CD4-positive, alpha-beta memory T cell (primary cell): ENCODE results near the gene DAPK1. TPM values are rescaled to one million over a fixed set of nuclear protein-coding genes. Genes with fewer than 3 reads are reported as not detected.

Experiments
- CTCF ChIA-PET: fragments of 350-600 bp; sonication (Branson Sonifier 250); formaldehyde crosslinking; loops from one replicate; lab custom pipeline; 2021; ENCODE audit warnings: inconsistent platforms; ENCODE audit not compliant: partially characterized antibody; lab: Charles Lee
- POLR2A ChIA-PET: fragments of 350-600 bp; sonication (Branson Sonifier 250); formaldehyde crosslinking; loops from one replicate; lab custom pipeline; 2021; ENCODE audit not compliant: partially characterized antibody; lab: Charles Lee
- DNase-seq, 5 donors: peaks; one replicate each; pipeline versions ENCODE4 v3.0.0 to v3.0.0-alpha.2; 2020 to 2022; ENCODE audit warnings: mixed read lengths in 1 of 5
- H3K27ac ChIP-seq: one replicate; pipeline ENCODE4 v1.7.0; 2013; ENCODE audit warnings: low read depth, low read length
- H3K27me3 ChIP-seq: 2 replicates; pipeline ENCODE4 v1.7.0; 2013; ENCODE audit warnings: mild to moderate bottlenecking, low read length, moderate library complexity; ENCODE audit not compliant: insufficient read depth
- H3K36me3 ChIP-seq: 2 replicates; pipeline ENCODE4 v1.7.0; 2013; ENCODE audit warnings: mild to moderate bottlenecking, low read length, moderate library complexity; ENCODE audit not compliant: insufficient read depth
- H3K4me1 ChIP-seq: 2 replicates; pipeline ENCODE4 v1.7.0; 2013; ENCODE audit warnings: mild to moderate bottlenecking, low read length, moderate library complexity; ENCODE audit not compliant: insufficient read depth
- H3K4me3 ChIP-seq, 2 donors: one replicate each; pipeline ENCODE4 v1.7.0; 2013; ENCODE audit warnings: low read length in 2 of 2, mild to moderate bottlenecking in 1 of 2
- H3K9me3 ChIP-seq, 2 donors: one replicate each; pipeline ENCODE4 v1.7.0; 2013; ENCODE audit warnings: low read length in 2 of 2, control low read depth in 1 of 2; ENCODE audit not compliant: control insufficient read depth in 1 of 2
- H3K27ac Mint-ChIP-seq, 7 donors: one replicate each; pipeline ENCODE4 v1.8.0; 2020 to 2021; ENCODE audit warnings: mixed read lengths in 7 of 7, mild to moderate bottlenecking in 6 of 7, inconsistent platforms in 3 of 7, moderate library complexity in 3 of 7
- H3K27me3 Mint-ChIP-seq, 2 donors: one replicate each; pipeline ENCODE4 v1.8.0; 2020 to 2021; ENCODE audit warnings: mixed read lengths in 2 of 2
- H3K36me3 Mint-ChIP-seq, 2 donors: one replicate each; pipeline ENCODE4 v1.8.0; 2020 to 2021; ENCODE audit warnings: mixed read lengths in 2 of 2, inconsistent platforms in 1 of 2, mild to moderate bottlenecking in 1 of 2
- H3K4me1 Mint-ChIP-seq, 4 donors: one replicate each; pipeline ENCODE4 v1.8.0; 2020 to 2021; ENCODE audit warnings: mixed read lengths in 4 of 4, mild to moderate bottlenecking in 1 of 4
- H3K4me3 Mint-ChIP-seq, 8 donors: one replicate each; pipeline ENCODE4 v1.8.0; 2020 to 2021; ENCODE audit warnings: mixed read lengths in 8 of 8, mild to moderate bottlenecking in 7 of 8, moderate library complexity in 6 of 8, inconsistent platforms in 3 of 8
- H3K9me3 Mint-ChIP-seq, 8 donors: one replicate each; pipeline ENCODE4 v1.8.0; 2020 to 2021; ENCODE audit warnings: mixed read lengths in 8 of 8, mild to moderate bottlenecking in 5 of 8, inconsistent platforms in 3 of 8, moderate library complexity in 1 of 8
- intact Hi-C: fragments of 100-400 bp; cut with micrococcal nuclease; formaldehyde crosslinking; loops from one replicate; pipeline ENCODE4 v1.15.1; 2023
- polyA plus RNA-seq, 2 donors: library from polyadenylated mRNA; unstranded; fragments of 300-500 nt; fragmentation: Illumina TruSeq; gene quantifications; one replicate each; pipeline ENCODE4 v1.2.3, GENCODE V29; 2021
- total RNA-seq, 2 experiments: library from RNA; stranded (reverse); gene quantifications; one replicate each; pipeline ENCODE4 v1.2.3, GENCODE V29; 2021

Gene DAPK1
- total and polyA plus RNA-seq, 4 experiments from 2014 or later = 1.7 to 2.2 TPM; not detected in 2

DNA sequence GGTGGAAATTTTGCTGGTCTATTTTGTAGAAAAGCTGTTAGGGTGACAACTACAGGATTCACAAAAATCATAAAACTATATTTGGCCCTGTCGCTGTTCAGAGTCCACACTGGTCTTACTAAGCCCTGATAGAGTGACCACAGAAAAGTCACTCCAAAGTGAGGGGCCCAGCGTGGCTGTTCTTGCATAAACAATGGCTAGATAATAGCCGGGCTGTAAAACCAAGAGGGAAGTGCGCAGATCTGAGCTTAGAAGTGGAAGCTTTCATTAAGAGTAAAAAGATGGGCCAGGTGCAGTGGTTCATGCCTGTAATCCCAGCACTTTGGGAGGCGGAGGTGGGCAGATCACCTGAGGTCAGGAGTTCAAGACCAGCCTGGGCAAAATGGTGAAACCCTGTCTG is 212.8 kb downstream of the DAPK1 start:
- H3K9me3 ChIP-seq = no peaks in the 10 kb centered on the region
- no peaks in the 10 kb centered on the region for H3K36me3 Mint-ChIP-seq
- no peak overlapping the region for H3K27ac ChIP-seq
- peak overlapping the region in 3 of 7 donors; percentile 29 to 85 (median 57) for H3K27ac Mint-ChIP-seq
- H3K4me3 Mint-ChIP-seq = no peak overlapping the region
- ChIA-PET POLR2A (interaction anchor here (1.8 kb wide), 1 partner anchor 15 kb away, joined by 20 read pairs; the partner anchor contains the start of gene CTSL), CTCF (interaction anchor here (1.4 to 1.7 kb wide), 2 partner anchors 12 to 15 kb away, joined by 3 to 6 read pairs; partner anchors contain the start of gene CTSL)
- H3K4me3 ChIP-seq = no peak overlapping the region
- intact Hi-C loops = no loop called here
- H3K27me3 Mint-ChIP-seq = no peaks in the 10 kb centered on the region
- H3K27me3 ChIP-seq = no peaks in the 10 kb centered on the region
- peaks cover 25 to 46% (median 41%) of the 10 kb centered on the region in 4 donors for H3K4me1 Mint-ChIP-seq
- H3K9me3 Mint-ChIP-seq = peaks cover 0 to 2% (median 0%) of the 10 kb centered on the region in 8 donors
- no peak for DNase-seq
- H3K4me1 ChIP-seq = peaks cover 54% of the 10 kb centered on the region
- H3K36me3 ChIP-seq = no peaks in the 10 kb centered on the region

- no peak for DNase-seq
- Histone ChIP-seq H3K9me3 (no peaks in the 10 kb centered on the region), H3K36me3 (no peaks in the 10 kb centered on the region), H3K4me1 (peaks cover 54% of the 10 kb centered on the region), H3K27ac (no peak overlapping the region), H3K4me3 (no peak overlapping the region), H3K27me3 (no peaks in the 10 kb centered on the region)
- Mint-ChIP-seq H3K27ac (no peak overlapping the region), H3K27me3 (no peaks in the 10 kb centered on the region), H3K9me3 (no peaks in the 10 kb centered on the region), H3K4me3 (no peak overlapping the region), H3K36me3 (no peaks in the 10 kb centered on the region), H3K4me1 (peaks cover 25 to 46% (median 39%) of the 10 kb centered on the region in 4 donors)
- POLR2A ChIA-PET = no interaction called here
- CTCF ChIA-PET = no interaction called here
- intact Hi-C loops = no loop called here
Measured at GRCh38 chr9:87711857-87712800, 214.5 kb downstream of the DAPK1 start.

- H3K36me3 Mint-ChIP-seq = no peaks in the 10 kb centered on the region
- peaks cover 24 to 42% (median 35%) of the 10 kb centered on the region in 4 donors for H3K4me1 Mint-ChIP-seq
- Histone ChIP-seq H3K4me3 (no peak overlapping the region), H3K27me3 (no peaks in the 10 kb centered on the region), H3K36me3 (no peaks in the 10 kb centered on the region), H3K9me3 (no peaks in the 10 kb centered on the region), H3K4me1 (peaks cover 48% of the 10 kb centered on the region), H3K27ac (no peak overlapping the region)
- H3K4me3 Mint-ChIP-seq = peak overlapping the region in 6 of 8 donors; percentile 0 to 65 (median 6)
- no peak for DNase-seq
- no peaks in the 10 kb centered on the region for H3K9me3 Mint-ChIP-seq
- H3K27ac Mint-ChIP-seq = no peak overlapping the region
- no peaks in the 10 kb centered on the region for H3K27me3 Mint-ChIP-seq
- ChIA-PET POLR2A (no interaction called here), CTCF (no interaction called here)
- intact Hi-C loops = no loop called here
Measured at GRCh38 chr9:87712801-87713277, 215.2 kb downstream of the DAPK1 start.

- ChIA-PET CTCF (no interaction called here), POLR2A (no interaction called here)
- Histone ChIP-seq H3K36me3 (no peaks in the 10 kb centered on the region), H3K9me3 (no peaks in the 10 kb centered on the region), H3K4me3 (no peak overlapping the region), H3K27ac (no peak overlapping the region), H3K4me1 (peaks cover 43% of the 10 kb centered on the region), H3K27me3 (no peaks in the 10 kb centered on the region)
- peak in 2 of 5 donors; percentile 11 to 42 for DNase-seq
- H3K4me1 Mint-ChIP-seq = peaks cover 20 to 38% (median 30%) of the 10 kb centered on the region in 4 donors
- H3K27me3 Mint-ChIP-seq = no peaks in the 10 kb centered on the region
- intact Hi-C loops = no loop called here
- H3K9me3 Mint-ChIP-seq = no peaks in the 10 kb centered on the region
- H3K4me3 Mint-ChIP-seq = peak overlapping the region in 6 of 8 donors; percentile 19 to 65 (median 54)
- H3K27ac Mint-ChIP-seq = peak overlapping the region in 2 of 7 donors; percentile 12 to 39
- no peaks in the 10 kb centered on the region for H3K36me3 Mint-ChIP-seq
Measured at GRCh38 chr9:87713278-87713987, 215.8 kb downstream of the DAPK1 start.

DNA sequence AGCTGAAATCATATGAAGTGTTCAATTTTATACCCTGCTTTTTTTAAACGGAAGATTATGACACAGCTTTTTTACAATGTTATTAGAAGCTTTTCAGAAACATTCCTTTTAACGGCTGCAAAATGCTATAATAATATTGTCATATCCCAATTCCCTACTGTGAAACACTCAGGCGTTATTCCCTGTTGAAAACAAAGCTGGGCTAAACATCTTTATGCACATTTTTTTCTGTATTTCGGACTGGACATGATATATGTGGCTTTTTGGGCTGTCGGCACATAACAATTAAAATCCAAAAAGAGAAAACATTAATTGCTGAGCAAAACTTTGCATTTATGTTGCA is 216.3 kb downstream of the DAPK1 start:
- H3K4me1 Mint-ChIP-seq = peaks cover 16 to 33% (median 25%) of the 10 kb centered on the region in 4 donors
- intact Hi-C loops = no loop called here
- POLR2A ChIA-PET = no interaction called here
- Histone ChIP-seq H3K9me3 (no peaks in the 10 kb centered on the region), H3K36me3 (no peaks in the 10 kb centered on the region), H3K4me3 (no peak overlapping the region), H3K27ac (no peak overlapping the region), H3K27me3 (no peaks in the 10 kb centered on the region), H3K4me1 (peaks cover 38% of the 10 kb centered on the region)
- H3K27ac Mint-ChIP-seq = no peak overlapping the region
- DNase-seq = no peak
- no peaks in the 10 kb centered on the region for H3K9me3 Mint-ChIP-seq
- H3K4me3 Mint-ChIP-seq = peak overlapping the region in 1 of 8 donors; percentile 49
- H3K36me3 Mint-ChIP-seq = no peaks in the 10 kb centered on the region
- CTCF ChIA-PET = no interaction called here
- no peaks in the 10 kb centered on the region for H3K27me3 Mint-ChIP-seq

DNA sequence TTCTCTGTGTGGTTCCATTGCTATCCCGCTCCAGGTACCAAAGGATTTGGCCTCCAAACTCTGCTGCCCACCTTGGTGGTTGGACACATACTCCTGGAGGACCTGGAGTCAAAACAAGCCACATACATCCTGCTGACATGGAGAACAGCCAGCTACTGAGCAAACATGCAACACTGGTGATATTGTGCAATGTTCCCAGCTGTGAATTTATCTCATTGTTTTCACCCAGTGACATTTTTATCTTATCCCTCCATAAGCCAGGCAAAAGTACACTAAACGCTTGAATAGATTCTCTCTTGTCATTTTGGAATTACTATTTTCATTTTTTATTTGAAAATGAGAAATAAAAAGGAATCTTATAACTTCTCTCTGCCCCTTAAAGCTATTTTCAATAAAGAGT is 217.2 kb downstream of the DAPK1 start:
- intact Hi-C loops = no loop called here
- Histone ChIP-seq H3K36me3 (no peaks in the 10 kb centered on the region), H3K27me3 (no peaks in the 10 kb centered on the region), H3K27ac (no peak overlapping the region), H3K4me1 (peaks cover 29% of the 10 kb centered on the region), H3K4me3 (no peak overlapping the region), H3K9me3 (no peaks in the 10 kb centered on the region)
- DNase-seq = no peak
- Mint-ChIP-seq H3K4me1 (peaks cover 10 to 24% (median 19%) of the 10 kb centered on the region in 4 donors), H3K9me3 (no peaks in the 10 kb centered on the region), H3K4me3 (no peak overlapping the region), H3K36me3 (no peaks in the 10 kb centered on the region), H3K27me3 (no peaks in the 10 kb centered on the region), H3K27ac (peak overlapping the region in 1 of 7 donors; percentile 12)
- ChIA-PET CTCF (no interaction called here), POLR2A (no interaction called here)

DNA sequence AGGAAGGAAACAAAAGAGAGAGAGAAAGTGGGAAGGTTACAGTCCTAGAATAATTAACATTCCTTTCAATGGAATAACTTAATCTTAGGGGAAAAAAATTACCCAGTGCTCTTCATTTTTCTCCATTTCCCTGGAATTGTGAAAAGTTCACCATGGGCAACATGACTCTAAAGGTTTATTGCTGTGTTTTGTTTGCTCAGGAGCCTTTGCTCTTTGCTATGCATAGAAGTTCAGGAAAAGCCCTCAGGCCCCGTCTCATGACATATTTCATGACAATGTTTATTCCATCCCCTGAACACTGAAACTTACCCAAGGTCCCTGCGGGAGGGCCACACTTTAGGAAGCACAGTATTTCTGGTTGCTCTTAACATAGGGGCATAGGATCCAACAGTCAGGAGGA is 218.5 kb downstream of the DAPK1 start:
- ChIA-PET POLR2A (no interaction called here), CTCF (no interaction called here)
- H3K27ac Mint-ChIP-seq = no peak overlapping the region
- peaks cover 22% of the 10 kb centered on the region for H3K4me1 ChIP-seq
- no peaks in the 10 kb centered on the region for H3K9me3 Mint-ChIP-seq
- intact Hi-C loops = no loop called here
- no peak overlapping the region for H3K4me3 Mint-ChIP-seq
- H3K36me3 Mint-ChIP-seq = no peaks in the 10 kb centered on the region
- H3K36me3 ChIP-seq = no peaks in the 10 kb centered on the region
- H3K4me3 ChIP-seq = no peak overlapping the region
- H3K4me1 Mint-ChIP-seq = peaks cover 10 to 16% (median 13%) of the 10 kb centered on the region in 4 donors
- H3K9me3 ChIP-seq = no peaks in the 10 kb centered on the region
- H3K27me3 Mint-ChIP-seq = no peaks in the 10 kb centered on the region
- no peak for DNase-seq
- H3K27ac ChIP-seq = no peak overlapping the region
- no peaks in the 10 kb centered on the region for H3K27me3 ChIP-seq
